ENCODE data around the gene BCAP31. TPM values are rescaled to one million over a fixed set of nuclear protein-coding genes. Genes with fewer than 3 reads are reported as not detected.
"Not testable (repeated sequence)": the region's sequence is repeated elsewhere in the genome, so short reads cannot be mapped to it uniquely, and the experiment has no call there.

The BCAP31 gene
- total RNA-seq, 1 donor from 2014 or later, result 126 TPM

- no peak overlapping the region for H3K4me3 ChIP-seq
- TF ChIP-seq POLR2AphosphoS5 (IDR thresholded peaks at IDR 0.05; ENCODE audit: insufficient read depth in 1 of 2, low read depth in 1 of 2), result no peak
- no peak for TF ChIP-seq CTCF (IDR thresholded peaks at IDR 0.05)
- no peak for TF ChIP-seq POLR2A (IDR thresholded peaks at IDR 0.05)
- intact Hi-C loops (cut with DNase I), result no loop called here
- H3K27ac ChIP-seq, result no peak overlapping the region
- no peak for DNase-seq (ENCODE audit: extremely low spot score in 2 of 2)
- H3K27me3 ChIP-seq, result no peaks in the 10 kb centered on the region
- H3K4me1 ChIP-seq, result peaks cover 13% of the 10 kb centered on the region
- no peaks in the 10 kb centered on the region for H3K9me3 ChIP-seq
- no peaks in the 10 kb centered on the region for H3K36me3 ChIP-seq
Measured at GRCh38 chrX:153685156-153685536, 39.0 kb downstream of the BCAP31 start.

GRCh38 chrX:153684467-153685155 lies 39.6 kb downstream of the BCAP31 start:
- no peaks in the 10 kb centered on the region for H3K9me3 ChIP-seq
- H3K27me3 ChIP-seq, result no peaks in the 10 kb centered on the region
- no peak for DNase-seq (ENCODE audit: extremely low spot score in 2 of 2)
- peaks cover 8% of the 10 kb centered on the region for H3K4me1 ChIP-seq
- H3K27ac ChIP-seq, result no peak overlapping the region
- TF ChIP-seq POLR2A (IDR thresholded peaks at IDR 0.05) (no peak), POLR2AphosphoS5 (IDR thresholded peaks at IDR 0.05; ENCODE audit: insufficient read depth in 1 of 2, low read depth in 1 of 2) (no peak), CTCF (IDR thresholded peaks at IDR 0.05) (no peak)
- intact Hi-C loops (cut with DNase I), result no loop called here
- no peaks in the 10 kb centered on the region for H3K36me3 ChIP-seq
- H3K4me3 ChIP-seq, result no peak overlapping the region

GRCh38 chrX:153683486-153683885 lies 40.7 kb downstream of the BCAP31 start:
- H3K27ac ChIP-seq; DNase-seq (ENCODE audit: extremely low spot score in 2 of 2); H3K9me3 ChIP-seq; H3K36me3 ChIP-seq; intact Hi-C loops (cut with DNase I); H3K4me1 ChIP-seq; H3K4me3 ChIP-seq; H3K27me3 ChIP-seq: not testable (repeated sequence)

GRCh38 chrX:153681175-153681574 lies 43.0 kb downstream of the BCAP31 start:
- intact Hi-C loops (cut with DNase I), result no loop called here
- H3K9me3 ChIP-seq, result no peaks in the 10 kb centered on the region
- no peak for TF ChIP-seq POLR2A (IDR thresholded peaks at IDR 0.05)
- no peak for TF ChIP-seq CTCF (IDR thresholded peaks at IDR 0.05)
- no peak for TF ChIP-seq POLR2AphosphoS5 (IDR thresholded peaks at IDR 0.05; ENCODE audit: insufficient read depth in 1 of 2, low read depth in 1 of 2)
- H3K27me3 ChIP-seq, result no peaks in the 10 kb centered on the region
- H3K4me3 ChIP-seq, result no peak overlapping the region
- no peaks in the 10 kb centered on the region for H3K36me3 ChIP-seq
- H3K4me1 ChIP-seq, result no peaks in the 10 kb centered on the region
- DNase-seq (ENCODE audit: extremely low spot score in 2 of 2), result no peak
- H3K27ac ChIP-seq, result no peak overlapping the region

GRCh38 chrX:153674219-153674851 lies 49.9 kb downstream of the BCAP31 start:
- H3K27ac ChIP-seq, result no peak overlapping the region
- no peaks in the 10 kb centered on the region for H3K36me3 ChIP-seq
- intact Hi-C loops (cut with DNase I), result loop anchor here (10.0 kb wide), 1 partner anchor 120 kb away; no protein-coding TSS in a partner anchor
- H3K27me3 ChIP-seq, result no peaks in the 10 kb centered on the region
- DNase-seq (ENCODE audit: extremely low spot score in 2 of 2), result no peak
- no peak overlapping the region for H3K4me3 ChIP-seq
- TF ChIP-seq CTCF (IDR thresholded peaks at IDR 0.05), result no peak
- TF ChIP-seq POLR2AphosphoS5 (IDR thresholded peaks at IDR 0.05; ENCODE audit: insufficient read depth in 1 of 2, low read depth in 1 of 2), result no peak
- TF ChIP-seq POLR2A (IDR thresholded peaks at IDR 0.05), result no peak
- H3K9me3 ChIP-seq, result no peaks in the 10 kb centered on the region
- peaks cover 4% of the 10 kb centered on the region for H3K4me1 ChIP-seq

All from vagina (tissue), 2 donors.